Prostate gland (tissue), 2 donors: ENCODE results near the gene TUBB3.

ENCODE experiments used
- POLR2A ChIP-seq: fragments of 450-650 bp; IDR thresholded peaks from one replicate; pipeline ENCODE4 v1.6.1; 2016; ENCODE audit warnings: antibody characterized with exemption, mild to moderate bottlenecking
- POLR2AphosphoS5 ChIP-seq: sonication (generic); formaldehyde crosslinking; IDR thresholded peaks from one replicate; pipeline ENCODE4 v1.6.1; 2017; ENCODE audit warnings: antibody characterized with exemption
- TF ChIP-seq, protein P1 (sequence below), 4 experiments: fragments of 200-600 bp in 2 of 4; fragments of 450-650 bp in 2 of 4; sonication (generic) in 2 of 4; IDR thresholded peaks; 1 replicate in 3 of 4; 2 replicates in 1 of 4; pipeline ENCODE4 v1.5.1; 2016 to 2019; ENCODE audit warnings: antibody characterized with exemption in 4 of 4, mild to moderate bottlenecking in 2 of 4, moderate library complexity in 2 of 4

DNA sequence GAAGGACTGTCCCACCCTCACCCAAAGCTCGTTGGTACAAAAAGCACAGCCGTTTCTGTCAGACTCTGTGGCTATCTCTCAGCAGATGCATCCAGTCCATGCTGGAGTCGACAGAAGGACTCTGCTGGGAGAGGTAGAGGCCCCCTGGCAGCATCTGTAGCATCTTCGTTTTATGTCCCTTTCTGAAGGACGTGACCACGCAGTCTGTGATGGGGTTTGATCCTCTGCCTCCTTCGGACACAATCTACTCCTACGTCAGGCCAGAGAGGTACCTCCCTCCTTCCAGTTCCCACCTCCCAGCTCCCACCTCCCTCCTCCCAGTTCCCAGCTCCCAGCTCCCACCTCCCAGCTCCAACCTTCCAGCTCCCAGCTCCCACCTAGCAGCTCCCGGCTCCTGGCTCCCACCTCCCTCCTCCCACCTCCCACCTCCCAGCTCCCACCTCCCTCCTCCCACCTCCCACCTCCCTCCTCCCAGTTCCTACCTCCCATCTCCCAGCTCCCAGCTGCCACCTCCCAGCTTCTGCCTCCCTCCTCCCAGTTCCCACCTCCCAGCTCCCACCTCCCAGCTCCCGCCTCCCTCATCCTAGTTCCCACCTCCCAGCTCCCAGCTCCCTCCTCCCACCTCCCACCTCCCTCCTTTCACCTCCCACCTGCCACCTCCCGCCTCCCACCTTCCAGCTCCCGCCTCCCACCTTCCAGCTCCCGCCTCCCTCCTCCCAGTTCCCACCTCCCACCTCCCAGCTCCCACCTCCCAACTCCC is 15.9 kb upstream of the TUBB3 start:
- TF ChIP-seq, protein P1, sequence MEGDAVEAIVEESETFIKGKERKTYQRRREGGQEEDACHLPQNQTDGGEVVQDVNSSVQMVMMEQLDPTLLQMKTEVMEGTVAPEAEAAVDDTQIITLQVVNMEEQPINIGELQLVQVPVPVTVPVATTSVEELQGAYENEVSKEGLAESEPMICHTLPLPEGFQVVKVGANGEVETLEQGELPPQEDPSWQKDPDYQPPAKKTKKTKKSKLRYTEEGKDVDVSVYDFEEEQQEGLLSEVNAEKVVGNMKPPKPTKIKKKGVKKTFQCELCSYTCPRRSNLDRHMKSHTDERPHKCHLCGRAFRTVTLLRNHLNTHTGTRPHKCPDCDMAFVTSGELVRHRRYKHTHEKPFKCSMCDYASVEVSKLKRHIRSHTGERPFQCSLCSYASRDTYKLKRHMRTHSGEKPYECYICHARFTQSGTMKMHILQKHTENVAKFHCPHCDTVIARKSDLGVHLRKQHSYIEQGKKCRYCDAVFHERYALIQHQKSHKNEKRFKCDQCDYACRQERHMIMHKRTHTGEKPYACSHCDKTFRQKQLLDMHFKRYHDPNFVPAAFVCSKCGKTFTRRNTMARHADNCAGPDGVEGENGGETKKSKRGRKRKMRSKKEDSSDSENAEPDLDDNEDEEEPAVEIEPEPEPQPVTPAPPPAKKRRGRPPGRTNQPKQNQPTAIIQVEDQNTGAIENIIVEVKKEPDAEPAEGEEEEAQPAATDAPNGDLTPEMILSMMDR (IDR thresholded peaks at IDR 0.05) = no peak
- TF ChIP-seq POLR2A (no peak), POLR2AphosphoS5 (no peak)
